GM10266 (cell line): ENCODE results near the gene IRAK2.

Experiments used
- DNase-seq: peaks from one replicate; pipeline ENCODE4 v3.0.0; 2012; ENCODE audit errors: extremely low spot score
- TF ChIP-seq, protein P1 (sequence below): IDR thresholded peaks from 2 replicates; pipeline ENCODE4 v1.5.1; 2012; ENCODE audit warnings: mild to moderate bottlenecking, low read depth; ENCODE audit not compliant: control insufficient read depth, insufficient read depth; ENCODE audit errors: missing control alignments

Gene IRAK2

DNA sequence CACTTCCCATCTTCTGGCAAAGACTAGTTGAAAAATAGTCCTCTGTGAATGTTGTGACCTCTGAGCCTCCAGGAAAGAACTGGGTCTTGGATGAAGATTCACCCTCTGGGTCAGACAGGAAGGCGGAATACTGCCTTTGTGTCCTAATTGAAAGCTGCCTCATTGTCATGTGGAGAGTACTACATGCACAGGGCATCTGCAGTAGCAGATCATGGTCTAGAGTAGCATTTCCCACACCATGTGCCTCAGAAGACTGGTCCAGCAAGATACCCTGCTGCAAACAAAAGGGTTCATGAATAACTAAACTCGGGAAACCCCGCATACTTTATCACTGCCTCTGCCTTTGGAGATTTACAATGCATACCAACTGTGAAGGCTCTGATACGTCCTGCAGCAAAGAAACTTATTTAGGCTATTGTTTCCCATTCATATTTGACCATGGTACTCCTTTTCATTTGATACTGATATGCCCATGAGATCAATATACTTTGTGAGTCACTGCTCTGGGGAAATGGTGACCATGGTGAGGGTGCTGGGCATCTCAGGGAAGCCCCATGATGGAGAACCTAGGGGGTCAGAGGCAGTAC, 22.7 kb downstream of the IRAK2 start:
- no peak for DNase-seq
- TF ChIP-seq, protein P1, sequence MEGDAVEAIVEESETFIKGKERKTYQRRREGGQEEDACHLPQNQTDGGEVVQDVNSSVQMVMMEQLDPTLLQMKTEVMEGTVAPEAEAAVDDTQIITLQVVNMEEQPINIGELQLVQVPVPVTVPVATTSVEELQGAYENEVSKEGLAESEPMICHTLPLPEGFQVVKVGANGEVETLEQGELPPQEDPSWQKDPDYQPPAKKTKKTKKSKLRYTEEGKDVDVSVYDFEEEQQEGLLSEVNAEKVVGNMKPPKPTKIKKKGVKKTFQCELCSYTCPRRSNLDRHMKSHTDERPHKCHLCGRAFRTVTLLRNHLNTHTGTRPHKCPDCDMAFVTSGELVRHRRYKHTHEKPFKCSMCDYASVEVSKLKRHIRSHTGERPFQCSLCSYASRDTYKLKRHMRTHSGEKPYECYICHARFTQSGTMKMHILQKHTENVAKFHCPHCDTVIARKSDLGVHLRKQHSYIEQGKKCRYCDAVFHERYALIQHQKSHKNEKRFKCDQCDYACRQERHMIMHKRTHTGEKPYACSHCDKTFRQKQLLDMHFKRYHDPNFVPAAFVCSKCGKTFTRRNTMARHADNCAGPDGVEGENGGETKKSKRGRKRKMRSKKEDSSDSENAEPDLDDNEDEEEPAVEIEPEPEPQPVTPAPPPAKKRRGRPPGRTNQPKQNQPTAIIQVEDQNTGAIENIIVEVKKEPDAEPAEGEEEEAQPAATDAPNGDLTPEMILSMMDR: no peak

- TF ChIP-seq, protein P1: no peak
- DNase-seq: no peak
These were observed 23.2 kb downstream of the IRAK2 start for GRCh38 chr3:10187944-10188343.

GRCh38 chr3:10188804-10189556, 24.3 kb downstream of the IRAK2 start:
- DNase-seq: no peak
- TF ChIP-seq, protein P1: no peak

GRCh38 chr3:10189557-10190354, 25.0 kb downstream of the IRAK2 start:
- no peak for DNase-seq

DNA sequence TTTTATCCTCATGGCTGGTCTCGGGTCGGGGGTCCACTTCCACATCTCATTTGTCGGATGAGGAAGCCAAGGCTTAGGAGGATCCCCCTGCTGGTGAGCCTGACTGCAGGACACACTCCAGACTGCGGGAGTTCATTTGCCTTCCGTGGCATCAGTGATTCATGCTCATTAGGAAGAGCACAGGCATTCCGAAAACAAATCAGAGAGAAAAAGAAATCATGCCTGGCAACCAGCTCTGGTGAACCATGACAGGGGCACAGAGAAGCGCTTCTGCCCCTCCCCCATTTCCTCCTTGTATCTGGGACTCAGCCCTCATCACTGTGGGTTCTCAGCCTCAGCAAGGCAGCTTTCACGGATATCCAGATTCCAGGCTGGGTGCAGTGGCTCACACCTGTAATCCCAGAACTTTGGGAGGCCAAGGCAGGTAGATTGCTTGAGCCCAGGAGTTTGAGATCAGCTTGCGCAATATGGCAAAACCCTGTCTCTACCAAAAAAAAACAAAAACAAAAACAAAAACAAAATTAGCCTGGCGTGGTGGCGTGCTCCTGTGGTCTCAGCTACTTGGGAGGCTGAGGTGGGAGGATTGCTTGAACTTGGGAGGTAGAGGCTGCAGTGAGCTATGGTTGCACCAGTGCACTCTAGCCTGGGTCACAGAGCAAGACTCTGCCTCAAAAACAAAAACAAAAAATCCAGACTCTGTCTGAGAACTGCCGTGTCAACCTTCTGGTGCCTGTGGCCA, 28.4 kb downstream of the IRAK2 start:
- DNase-seq: no peak
- TF ChIP-seq, protein P1: peak; percentile 32

More at GRCh38 chr3:10189557-10190354, 25.0 kb downstream of the IRAK2 start:
- TF ChIP-seq, protein P1: no peak

- TF ChIP-seq, protein P1: no peak
- DNase-seq: no peak
These were observed 29.1 kb downstream of the IRAK2 start for GRCh38 chr3:10193692-10194327.
